A673 (cell line): ENCODE data around the gene TUBB.

Experiments
- CTCF ChIP-seq: fragments of 300-800, 200-600 bp; sonication (generic); conservative IDR thresholded peaks from 2 replicates; pipeline ENCODE4 v1.5.1; 2017; ENCODE audit warnings: low read depth, mild to moderate bottlenecking, antibody characterized with exemption, low read length, moderate library complexity, mixed read lengths
- EZH2 ChIP-seq: fragments of 200-600 bp; sonication (generic); IDR thresholded peaks from 2 replicates; pipeline ENCODE4 v1.6.1; 2017; ENCODE audit warnings: borderline replicate concordance, low read depth, mild to moderate bottlenecking, mixed read lengths, antibody characterized with exemption, low read length; ENCODE audit not compliant: poor library complexity, severe bottlenecking

- no peak for TF ChIP-seq CTCF
- no peak for TF ChIP-seq EZH2
Observed at GRCh38 chr6:30741063-30741779, 21.1 kb downstream of the TUBB start.
